H9 (cell line): ENCODE results near the gene CEACAM6. TPM values are rescaled to one million over a fixed set of nuclear protein-coding genes. Genes with fewer than 3 reads are reported as not detected.

Experiments used
- DNase-seq: peaks from one replicate; pipeline ENCODE4 v3.0.0-alpha.2; 2017
- H2AFZ ChIP-seq: one replicate; pipeline ENCODE4 v1.6.1; 2013; ENCODE audit warnings: mild to moderate bottlenecking, low read length, control low read depth, moderate library complexity
- H2AK5ac ChIP-seq: 2 replicates; pipeline ENCODE4 v1.6.1; 2013; ENCODE audit warnings: low read length, control low read depth, mixed read lengths; ENCODE audit not compliant: insufficient read length
- H2BK120ac ChIP-seq: one replicate; pipeline ENCODE4 v1.6.1; 2013; ENCODE audit warnings: low read depth, mild to moderate bottlenecking, low read length, control low read depth, inconsistent platforms; ENCODE audit not compliant: poor library complexity, severe bottlenecking
- H2BK12ac ChIP-seq: 2 replicates; pipeline ENCODE4 v1.6.1; 2013; ENCODE audit warnings: low read length, control low read depth, mixed read lengths, low read depth; ENCODE audit not compliant: insufficient read length
- H2BK15ac ChIP-seq: 2 replicates; pipeline ENCODE4 v1.6.1; 2013; ENCODE audit warnings: low read depth, low read length, control low read depth
- H2BK20ac ChIP-seq: one replicate; pipeline ENCODE4 v1.6.1; 2013; ENCODE audit warnings: low read depth, mild to moderate bottlenecking, low read length, control low read depth, inconsistent platforms; ENCODE audit not compliant: poor library complexity, severe bottlenecking
- H2BK5ac ChIP-seq: 2 replicates; pipeline ENCODE4 v1.6.1; 2013; ENCODE audit warnings: low read length, control low read depth, mixed read lengths; ENCODE audit not compliant: insufficient read length
- H3K14ac ChIP-seq: 2 replicates; pipeline ENCODE4 v1.6.1; 2013; ENCODE audit warnings: low read length, control low read depth; ENCODE audit not compliant: insufficient read depth
- H3K18ac ChIP-seq: 2 replicates; pipeline ENCODE4 v1.6.1; 2013; ENCODE audit warnings: low read depth, mild to moderate bottlenecking, mixed read lengths, low read length, control low read depth; ENCODE audit not compliant: insufficient read length
- H3K23ac ChIP-seq: 2 replicates; pipeline ENCODE4 v1.6.1; 2013; ENCODE audit warnings: low read length, control low read depth, mixed read lengths, low read depth; ENCODE audit not compliant: insufficient read length
- H3K23me2 ChIP-seq: 2 replicates; pipeline ENCODE4 v1.6.1; 2013; ENCODE audit warnings: low read depth, mild to moderate bottlenecking, mixed read lengths, low read length, control low read depth; ENCODE audit not compliant: insufficient read length, poor library complexity, severe bottlenecking
- H3K27ac ChIP-seq: 2 replicates; pipeline ENCODE4 v1.5.1; 2013; ENCODE audit warnings: low read length, control low read depth, mixed read lengths, low read depth; ENCODE audit not compliant: insufficient read length
- H3K27me3 ChIP-seq: 2 replicates; pipeline ENCODE4 v1.6.1; 2013; ENCODE audit warnings: low read length, control low read depth, inconsistent platforms; ENCODE audit not compliant: insufficient read depth
- H3K4ac ChIP-seq: 2 replicates; pipeline ENCODE4 v1.6.1; 2013; ENCODE audit warnings: low read depth, mild to moderate bottlenecking, control low read depth, inconsistent platforms, low read length, moderate library complexity
- H3K4me1 ChIP-seq: 2 replicates; pipeline ENCODE4 v1.6.1; 2013; ENCODE audit warnings: low read length, control low read depth, inconsistent platforms; ENCODE audit not compliant: insufficient read depth
- H3K4me2 ChIP-seq: 2 replicates; pipeline ENCODE4 v1.6.1; 2013; ENCODE audit warnings: low read length, control low read depth, mixed read lengths; ENCODE audit not compliant: insufficient read length, insufficient read depth
- H3K56ac ChIP-seq: 2 replicates; pipeline ENCODE4 v1.6.1; 2013; ENCODE audit warnings: low read depth, mild to moderate bottlenecking, mixed read lengths, low read length, control low read depth; ENCODE audit not compliant: insufficient read length
- H3K79me1 ChIP-seq: 2 replicates; pipeline ENCODE4 v1.6.1; 2013; ENCODE audit warnings: low read depth, mild to moderate bottlenecking, moderate library complexity, low read length, control low read depth, inconsistent platforms; ENCODE audit not compliant: insufficient read depth, poor library complexity, severe bottlenecking
- H3K79me2 ChIP-seq: 2 replicates; pipeline ENCODE4 v1.6.1; 2013; ENCODE audit warnings: low read length, control low read depth, inconsistent platforms; ENCODE audit not compliant: insufficient read depth
- H3K9ac ChIP-seq: 2 replicates; pipeline ENCODE4 v1.6.1; 2013; ENCODE audit warnings: low read length, control low read depth, mixed read lengths; ENCODE audit not compliant: insufficient read length; ENCODE audit errors: extremely low read depth
- H3K9me3 ChIP-seq: one replicate; pipeline ENCODE4 v1.6.1; 2013; ENCODE audit warnings: low read depth, low read length, inconsistent platforms; ENCODE audit not compliant: control insufficient read depth
- H3T11ph ChIP-seq: one replicate; pipeline ENCODE4 v1.6.1; 2013; ENCODE audit warnings: mild to moderate bottlenecking, low read length, control low read depth, inconsistent platforms
- H4K20me1 ChIP-seq: one replicate; pipeline ENCODE4 v1.6.1; 2013; ENCODE audit not compliant: control insufficient read depth, insufficient read length, insufficient read depth
- H4K5ac ChIP-seq: 2 replicates; pipeline ENCODE4 v1.6.1; 2013; ENCODE audit warnings: low read depth, mild to moderate bottlenecking, mixed read lengths, low read length, control low read depth; ENCODE audit not compliant: insufficient read length
- H4K8ac ChIP-seq: replicated peaks from 2 replicates; pipeline ENCODE4 v1.6.1; 2013; ENCODE audit warnings: low read length, control low read depth, mixed read lengths, low read depth; ENCODE audit not compliant: insufficient read length
- H4K91ac ChIP-seq: 2 replicates; pipeline ENCODE4 v1.6.1; 2013; ENCODE audit warnings: low read depth, mild to moderate bottlenecking, moderate library complexity, mixed read lengths, low read length, control low read depth; ENCODE audit not compliant: insufficient read length
- H3K27ac Mint-ChIP-seq, 3 experiments: 2 replicates in 2 of 3; 3 replicates in 1 of 3; pipeline ENCODE4 v1.8.0; 2020 to 2021; ENCODE audit warnings: mixed read lengths in 3 of 3, mild to moderate bottlenecking in 1 of 3, moderate library complexity in 1 of 3
- H3K27me3 Mint-ChIP-seq: 2 replicates; pipeline ENCODE4 v1.8.0; 2021; ENCODE audit warnings: low read depth, mild to moderate bottlenecking, moderate library complexity, mixed read lengths
- H3K36me3 Mint-ChIP-seq, 3 experiments: 2 replicates in 2 of 3; 3 replicates in 1 of 3; pipeline ENCODE4 v1.8.0; 2020 to 2021; ENCODE audit warnings: low read depth in 3 of 3, mixed read lengths in 3 of 3; ENCODE audit not compliant: insufficient read depth in 1 of 3
- H3K4me1 Mint-ChIP-seq, 2 experiments: 2 replicates each; pipeline ENCODE4 v1.8.0; 2020; ENCODE audit warnings: mixed read lengths in 2 of 2
- H3K4me3 Mint-ChIP-seq, 2 experiments: 2 replicates in 1 of 2; 3 replicates in 1 of 2; pipeline ENCODE4 v1.8.0; 2020 to 2021; ENCODE audit warnings: mild to moderate bottlenecking in 2 of 2, mixed read lengths in 2 of 2, moderate library complexity in 1 of 2
- H3K9me3 Mint-ChIP-seq, 2 experiments: 2 replicates in 1 of 2; 3 replicates in 1 of 2; pipeline ENCODE4 v1.8.0; 2020; ENCODE audit warnings: mild to moderate bottlenecking in 2 of 2, mixed read lengths in 2 of 2, moderate library complexity in 1 of 2
- WGBS: extraction: QIAGEN DNeasy Blood & Tissue Kit; methylation state at CpG from one replicate; pipeline ENCODE4 v1.1.7; 2013; ENCODE audit warnings: missing lambda C conversion rate, low lambda C conversion rate, mixed read lengths; ENCODE audit not compliant: insufficient read length; ENCODE audit errors: extremely low coverage; 5-methylcytosine and 5-hydroxymethylcytosine counted together
- total RNA-seq: library from RNA; stranded (reverse); gene quantifications from 2 replicates; pipeline ENCODE4 v1.2.1, GENCODE V29; 2021
- TF ChIP-seq, protein P1 (sequence below): fragments of 200-600 bp; sonication (generic); conservative IDR thresholded peaks from 3 replicates; pipeline ENCODE4 v1.8.0; 2021; ENCODE audit warnings: antibody characterized with exemption, mild to moderate bottlenecking

The CEACAM6 gene
- total RNA-seq, 1 experiment from 2014 or later: not detected

DNA sequence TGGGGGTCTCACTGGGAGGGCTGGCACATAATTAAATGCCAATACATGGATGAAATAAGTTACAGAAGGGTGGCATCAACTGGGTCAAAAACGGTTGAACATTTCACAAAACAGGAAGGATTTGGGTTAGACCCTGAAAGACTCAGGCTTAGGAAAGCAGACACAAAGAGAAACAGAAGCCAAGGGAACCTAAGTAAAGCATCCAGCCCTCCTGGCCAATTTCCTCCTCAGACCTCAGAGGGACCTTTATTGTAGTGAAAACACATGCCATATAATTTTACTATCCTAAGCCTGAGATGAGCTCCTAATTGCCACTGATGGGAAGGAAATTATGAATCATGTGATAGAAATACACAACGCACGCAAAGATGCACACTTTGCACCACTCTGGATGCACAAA is 29.0 kb downstream of the CEACAM6 start:
- Histone ChIP-seq H3T11ph (no peak overlapping the region), H2BK5ac (no peak overlapping the region), H3K4me1 (no peaks in the 10 kb centered on the region), H4K20me1 (no peaks in the 10 kb centered on the region), H4K8ac (no peak overlapping the region), H3K23ac (no peak overlapping the region), H2AK5ac (no peak overlapping the region), H3K79me1 (no peaks in the 10 kb centered on the region), H3K27me3 (no peaks in the 10 kb centered on the region; the same call in 1 of the 2 replicates), H2BK20ac (no peak overlapping the region), H3K23me2 (no peaks in the 10 kb centered on the region), H3K56ac (no peak overlapping the region), H2AFZ (no peak overlapping the region), H3K27ac (no peak overlapping the region), H3K4ac (no peak overlapping the region), H3K18ac (no peak overlapping the region), H3K9ac (no peak overlapping the region), H3K4me2 (no peak overlapping the region), H2BK120ac (no peak overlapping the region), H4K5ac (no peak overlapping the region), H2BK12ac (no peak overlapping the region), H3K9me3 (no peaks in the 10 kb centered on the region), H3K79me2 (no peaks in the 10 kb centered on the region), H2BK15ac (no peak overlapping the region), H4K91ac (no peak overlapping the region), H3K14ac (no peak overlapping the region)
- peaks cover 14 to 64% of the 10 kb centered on the region in 2 experiments for H3K9me3 Mint-ChIP-seq
- no peak overlapping the region for H3K4me3 Mint-ChIP-seq
- peaks cover 0 to 12% (median 0%) of the 10 kb centered on the region in 3 experiments; a peak in 2 of 7 replicates for H3K36me3 Mint-ChIP-seq
- no peaks in the 10 kb centered on the region for H3K4me1 Mint-ChIP-seq
- no CpG with 5 or more reads among the region's 3 CpGs for WGBS
- TF ChIP-seq, protein P1, sequence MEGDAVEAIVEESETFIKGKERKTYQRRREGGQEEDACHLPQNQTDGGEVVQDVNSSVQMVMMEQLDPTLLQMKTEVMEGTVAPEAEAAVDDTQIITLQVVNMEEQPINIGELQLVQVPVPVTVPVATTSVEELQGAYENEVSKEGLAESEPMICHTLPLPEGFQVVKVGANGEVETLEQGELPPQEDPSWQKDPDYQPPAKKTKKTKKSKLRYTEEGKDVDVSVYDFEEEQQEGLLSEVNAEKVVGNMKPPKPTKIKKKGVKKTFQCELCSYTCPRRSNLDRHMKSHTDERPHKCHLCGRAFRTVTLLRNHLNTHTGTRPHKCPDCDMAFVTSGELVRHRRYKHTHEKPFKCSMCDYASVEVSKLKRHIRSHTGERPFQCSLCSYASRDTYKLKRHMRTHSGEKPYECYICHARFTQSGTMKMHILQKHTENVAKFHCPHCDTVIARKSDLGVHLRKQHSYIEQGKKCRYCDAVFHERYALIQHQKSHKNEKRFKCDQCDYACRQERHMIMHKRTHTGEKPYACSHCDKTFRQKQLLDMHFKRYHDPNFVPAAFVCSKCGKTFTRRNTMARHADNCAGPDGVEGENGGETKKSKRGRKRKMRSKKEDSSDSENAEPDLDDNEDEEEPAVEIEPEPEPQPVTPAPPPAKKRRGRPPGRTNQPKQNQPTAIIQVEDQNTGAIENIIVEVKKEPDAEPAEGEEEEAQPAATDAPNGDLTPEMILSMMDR: no peak
- DNase-seq: no peak
- peaks cover 26% of the 10 kb centered on the region for H3K27me3 Mint-ChIP-seq
- no peak overlapping the region for H3K27ac Mint-ChIP-seq
